GM04504 (cell line): Measurements from ENCODE around the gene GBA2.

Experiments
- DNase-seq: peaks from one replicate; pipeline ENCODE4 v3.0.0-alpha.2; 2012; ENCODE audit warnings: low read depth

GBA2 gene

DNA sequence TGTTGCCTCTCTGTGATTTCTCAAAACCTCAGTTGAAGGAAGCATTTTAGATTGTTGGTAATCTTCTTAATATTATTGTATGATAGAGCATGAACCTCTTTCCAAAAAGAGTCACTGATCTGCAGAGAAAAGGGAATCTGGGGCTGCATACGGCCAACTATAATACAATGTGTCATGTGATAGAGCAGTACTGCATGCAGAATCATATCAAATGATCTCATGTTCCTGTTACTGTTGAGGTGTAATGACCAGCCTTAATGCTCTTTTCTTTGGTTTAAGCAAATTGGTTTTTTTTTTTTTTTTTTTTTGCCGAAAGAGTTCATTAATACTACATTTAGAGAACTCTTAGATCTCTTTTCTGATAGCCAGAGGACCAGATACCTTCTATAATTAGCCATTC is 18.0 kb upstream of the GBA2 start:
- DNase-seq: no peak

DNA sequence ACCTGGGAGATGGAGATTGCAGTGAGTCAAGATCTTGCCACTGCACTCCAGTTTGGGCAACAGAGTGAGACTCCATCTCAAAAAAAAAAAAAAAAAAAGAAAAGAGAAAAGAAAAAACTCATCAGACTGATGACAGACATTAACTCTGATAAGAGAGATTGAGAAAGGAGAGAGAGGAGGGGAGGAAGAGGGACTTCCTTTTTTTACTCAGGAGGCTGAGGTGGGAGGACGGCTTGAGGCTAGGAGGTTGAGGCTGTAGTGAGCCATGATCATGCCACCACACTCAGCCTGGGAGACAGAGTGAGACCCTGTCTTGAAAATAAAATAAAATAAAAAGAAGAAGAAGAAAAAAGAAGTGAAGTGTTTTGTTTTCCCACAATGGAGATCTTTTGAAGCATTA is 14.8 kb upstream of the GBA2 start:
- no peak for DNase-seq

DNA sequence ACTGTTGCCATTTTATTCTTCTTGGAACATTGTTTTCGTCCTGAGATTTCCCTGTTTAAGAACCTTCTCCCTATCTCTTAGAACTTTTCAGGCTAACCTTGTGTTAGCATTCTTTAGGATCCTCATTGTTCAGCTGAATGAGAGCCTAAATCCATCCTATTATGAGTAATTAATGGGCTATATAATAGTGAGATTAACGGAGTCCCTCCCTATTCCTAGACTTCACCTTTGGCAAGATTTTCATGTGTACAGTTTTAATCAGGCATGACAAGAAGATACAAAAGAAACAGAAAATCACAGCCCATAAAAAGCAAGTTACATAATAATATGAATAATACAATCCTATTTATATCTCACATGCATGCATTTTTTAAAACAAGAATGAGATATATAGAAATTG is 14.2 kb upstream of the GBA2 start:
- DNase-seq: no peak

DNA sequence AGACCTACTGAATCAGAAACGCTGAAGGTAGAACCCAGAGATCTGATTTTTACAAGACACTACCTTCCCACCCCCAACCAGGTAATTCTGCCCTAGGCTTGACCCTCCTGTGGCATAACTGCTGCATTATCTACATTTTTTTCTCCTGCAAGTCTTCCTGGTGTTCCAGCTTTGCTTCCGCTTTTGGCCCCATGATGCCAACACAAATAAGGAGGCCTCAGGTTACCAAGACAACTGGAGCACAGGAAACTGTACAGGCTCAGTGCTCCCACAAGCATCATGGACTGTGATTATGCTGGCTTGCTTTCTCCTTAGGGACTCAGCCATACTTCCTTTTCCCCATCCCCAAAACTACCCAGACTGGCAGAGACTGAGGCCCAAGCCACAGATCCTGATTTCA is 11.6 kb upstream of the GBA2 start:
- no peak for DNase-seq

DNA sequence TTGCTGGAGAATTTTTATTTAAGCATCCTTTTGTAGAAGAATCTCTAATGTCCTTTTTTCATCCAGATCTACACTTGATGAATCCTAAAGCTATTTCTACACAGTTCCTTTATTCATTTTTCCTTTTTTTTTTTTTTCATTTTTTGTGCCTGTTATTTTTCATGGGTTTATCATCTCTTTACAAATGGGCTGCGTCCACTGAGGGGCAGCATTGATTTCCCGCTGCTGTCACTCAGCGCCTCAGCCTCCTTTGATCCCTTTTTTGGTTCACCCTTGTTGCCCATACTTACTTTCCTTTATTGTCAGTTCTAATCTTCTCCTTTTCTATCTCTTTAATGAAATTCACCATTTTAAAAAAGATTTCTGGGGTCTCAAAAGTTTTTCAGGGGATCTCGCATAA is 10.8 kb upstream of the GBA2 start:
- no peak for DNase-seq

DNA sequence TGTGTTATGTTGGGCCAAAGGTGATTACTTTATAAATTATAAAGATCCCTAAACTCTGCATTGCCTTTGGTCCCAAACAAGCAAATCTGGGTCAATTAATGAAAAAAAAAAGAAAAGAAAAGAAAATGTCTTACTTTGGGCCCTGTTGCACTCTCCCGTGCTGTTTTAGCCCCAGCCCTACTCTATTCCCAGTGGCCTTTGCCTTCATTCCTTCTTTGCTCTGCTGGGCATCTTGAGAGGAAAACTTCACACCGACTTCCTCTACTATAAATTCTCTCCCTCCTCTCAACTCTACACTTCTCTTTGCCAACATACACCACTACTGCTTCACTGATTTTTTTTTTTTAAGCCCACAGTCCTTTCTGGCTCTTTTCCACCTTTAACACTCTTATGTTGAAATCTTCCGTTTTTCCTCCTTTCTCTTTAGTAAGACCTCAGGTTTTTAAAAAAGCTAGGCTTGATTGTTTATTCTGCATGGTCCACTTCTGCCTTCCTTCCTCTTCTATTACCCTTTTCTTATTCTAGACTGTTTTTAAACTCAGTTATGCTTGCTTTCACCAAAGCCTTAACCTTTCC is 9.5 kb upstream of the GBA2 start:
- DNase-seq: no peak

DNA sequence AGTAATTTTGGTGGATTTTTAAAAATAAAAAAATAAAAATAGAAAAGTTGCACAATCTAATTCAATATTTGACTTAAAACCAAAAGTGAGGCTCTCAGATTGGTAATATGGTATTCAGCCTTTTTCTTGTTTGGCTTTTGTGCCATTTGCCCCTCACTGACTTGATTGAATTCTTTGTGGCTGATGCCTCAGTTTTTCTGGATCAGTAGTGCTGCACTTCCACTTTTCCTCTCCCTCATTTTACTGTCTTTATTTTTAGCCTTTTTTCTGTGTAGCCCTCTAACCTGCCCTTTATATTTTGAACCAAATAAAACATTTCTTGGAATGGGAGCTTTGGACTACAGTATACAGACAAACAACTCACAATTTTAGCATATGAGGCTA is 8.9 kb upstream of the GBA2 start:
- DNase-seq: no peak

DNA sequence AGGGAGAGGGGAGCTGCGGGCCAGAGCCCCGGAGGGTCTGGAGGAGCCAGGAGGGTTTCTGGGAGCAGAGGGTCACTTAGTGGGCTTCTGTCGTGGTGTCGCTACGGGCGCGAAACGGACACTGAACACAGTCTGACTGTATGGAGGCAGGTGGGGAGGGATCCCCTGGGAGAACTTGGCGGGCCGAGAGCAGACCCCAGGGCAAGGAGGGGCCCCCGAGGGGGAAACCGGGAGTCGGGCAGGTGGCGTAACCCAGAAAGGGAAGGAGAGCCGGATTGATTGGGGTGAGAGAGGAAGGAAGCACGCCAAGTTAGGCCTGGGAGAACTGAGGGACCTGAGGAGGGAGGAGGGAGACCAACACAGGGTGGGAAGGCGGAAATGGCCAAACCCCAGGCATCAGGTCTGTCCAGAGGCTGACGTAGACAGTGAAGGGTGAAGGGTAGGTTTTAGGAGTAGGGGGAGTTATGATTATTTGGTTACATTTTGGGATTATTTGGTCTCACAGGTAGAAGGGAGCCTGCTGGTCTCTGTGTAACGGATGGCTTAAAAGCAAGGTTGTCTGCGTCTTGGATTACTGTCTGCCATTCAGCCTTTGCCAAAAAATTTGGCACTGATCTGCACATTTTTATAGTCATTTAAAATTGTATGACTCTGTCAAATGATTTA is 8.3 kb upstream of the GBA2 start:
- DNase-seq: no peak

DNA sequence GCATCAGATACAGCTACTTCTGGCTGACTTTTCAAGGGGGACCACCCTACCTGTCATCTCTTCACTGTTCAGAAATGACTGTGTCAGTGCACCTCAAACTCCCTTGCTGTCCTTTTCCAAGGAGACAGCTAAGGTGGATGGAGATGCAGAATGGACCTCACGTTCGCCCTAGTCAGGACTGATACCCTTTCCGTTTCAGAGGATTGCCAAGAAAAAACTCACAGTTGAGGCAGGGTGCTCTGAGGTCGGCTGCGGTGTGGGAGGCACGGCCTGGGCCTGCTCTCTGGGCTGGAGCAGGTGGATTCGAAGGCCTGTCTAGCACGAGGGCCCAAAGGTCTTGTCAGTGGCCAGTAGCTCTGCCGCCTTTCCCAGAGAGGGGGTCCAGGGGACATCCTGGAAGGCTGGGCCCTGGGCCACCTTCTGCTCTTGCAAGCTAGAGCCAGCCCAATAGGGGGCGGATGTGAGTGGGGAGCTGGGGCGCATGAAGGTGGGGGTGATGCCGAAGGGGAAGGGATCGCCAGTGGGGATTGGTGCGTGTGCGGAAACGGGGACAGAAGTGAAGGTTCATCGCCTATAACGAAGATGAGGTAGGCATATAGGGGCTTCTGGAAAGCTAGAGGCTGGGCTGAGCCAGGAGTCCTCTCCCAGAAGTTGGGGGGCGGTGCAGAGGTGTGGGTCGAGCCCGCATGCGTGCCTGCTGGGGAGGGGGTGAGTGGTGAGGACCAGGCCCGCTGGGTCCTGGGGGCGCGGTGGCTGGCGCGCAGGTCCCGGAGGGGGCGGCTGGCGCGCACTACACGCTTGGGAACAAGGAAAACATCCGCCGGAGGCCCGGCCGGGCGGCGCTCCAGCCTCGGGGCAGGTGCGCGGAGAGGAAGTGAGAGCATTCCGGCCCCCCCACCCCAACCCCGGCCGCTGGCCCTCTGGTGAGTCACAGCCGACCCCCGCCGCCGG is 7.5 kb upstream of the GBA2 start:
- no peak for DNase-seq

DNA sequence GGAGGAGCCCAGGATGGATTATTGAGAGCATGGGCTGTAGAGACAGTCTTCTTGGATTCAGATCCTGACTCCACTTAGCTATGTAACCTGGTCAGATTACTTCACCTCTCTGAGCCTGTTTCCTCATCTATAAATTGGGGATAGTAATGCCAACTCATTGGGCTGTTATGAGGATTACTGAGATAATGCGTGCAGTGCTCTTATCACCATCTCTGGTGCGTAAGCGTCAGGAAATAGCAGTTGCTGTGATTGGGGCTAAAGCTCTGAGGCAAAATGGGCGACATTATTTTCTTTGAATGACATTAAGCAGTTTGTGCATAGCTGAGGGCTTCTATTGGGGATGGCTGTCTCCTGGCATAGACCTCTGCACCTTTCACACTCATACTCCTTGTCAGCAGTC is 6.0 kb upstream of the GBA2 start:
- no peak for DNase-seq

DNA sequence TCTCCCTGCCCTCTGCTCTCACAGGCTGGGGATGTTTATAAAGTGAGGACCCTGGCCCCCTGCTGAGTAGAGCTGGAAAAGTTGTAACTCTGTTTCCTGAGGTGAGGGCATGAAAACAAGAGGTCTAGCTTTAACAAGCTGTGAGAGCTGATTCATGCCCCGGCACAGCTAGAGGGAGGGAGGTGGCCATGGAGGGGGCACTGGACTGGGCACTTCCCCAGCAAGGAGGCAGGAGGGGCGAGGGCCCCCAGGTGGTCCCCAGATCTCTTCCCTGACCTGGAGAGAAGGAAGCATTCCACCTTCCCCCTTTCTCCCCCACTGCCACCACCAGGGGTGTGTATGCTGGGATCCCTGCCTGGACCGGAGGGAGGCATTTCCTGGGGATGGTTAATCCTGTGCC is 5.2 kb upstream of the GBA2 start, which contains the start of gene MSMP:
Gene MSMP (minus strand): TSS at position 13 of the 400 bp plus-strand sequence. CDS start 147 bp downstream, outside the sequence.
- DNase-seq: no peak

DNA sequence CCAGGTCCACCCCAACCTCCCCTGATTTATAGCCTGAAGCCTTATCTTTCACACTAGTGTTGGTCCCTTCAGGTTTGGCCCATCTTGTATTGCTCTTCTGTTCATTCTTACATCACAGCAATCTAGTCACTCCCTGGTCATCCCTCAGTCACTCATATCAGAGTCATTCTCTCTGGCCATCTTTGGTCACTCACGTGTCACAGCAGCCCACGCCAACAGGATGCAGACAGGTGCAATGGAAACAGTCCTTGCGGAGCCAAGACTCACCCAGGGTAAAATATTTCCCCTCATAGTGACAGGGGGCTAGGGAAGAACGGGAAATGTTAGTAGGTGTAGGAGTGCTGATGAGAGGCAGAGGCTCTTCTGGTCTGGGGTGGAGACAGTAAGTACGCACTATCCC is 4.4 kb upstream of the GBA2 start:
- DNase-seq: no peak

DNA sequence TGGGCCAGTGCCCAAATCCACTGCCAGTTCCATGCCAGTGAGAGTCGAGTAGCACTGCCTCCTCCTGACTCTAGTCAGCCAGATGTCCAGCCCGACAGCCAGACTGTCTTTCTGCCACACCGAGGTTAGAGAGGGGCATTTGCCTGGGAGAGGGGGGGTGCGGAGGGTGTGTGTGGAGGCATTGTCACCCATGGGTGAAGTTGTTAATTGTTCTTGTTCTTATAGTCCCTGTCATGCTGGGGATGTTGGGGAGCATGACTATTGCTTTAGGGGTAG is 1.2 kb upstream of the GBA2 start:
- DNase-seq: no peak

DNA sequence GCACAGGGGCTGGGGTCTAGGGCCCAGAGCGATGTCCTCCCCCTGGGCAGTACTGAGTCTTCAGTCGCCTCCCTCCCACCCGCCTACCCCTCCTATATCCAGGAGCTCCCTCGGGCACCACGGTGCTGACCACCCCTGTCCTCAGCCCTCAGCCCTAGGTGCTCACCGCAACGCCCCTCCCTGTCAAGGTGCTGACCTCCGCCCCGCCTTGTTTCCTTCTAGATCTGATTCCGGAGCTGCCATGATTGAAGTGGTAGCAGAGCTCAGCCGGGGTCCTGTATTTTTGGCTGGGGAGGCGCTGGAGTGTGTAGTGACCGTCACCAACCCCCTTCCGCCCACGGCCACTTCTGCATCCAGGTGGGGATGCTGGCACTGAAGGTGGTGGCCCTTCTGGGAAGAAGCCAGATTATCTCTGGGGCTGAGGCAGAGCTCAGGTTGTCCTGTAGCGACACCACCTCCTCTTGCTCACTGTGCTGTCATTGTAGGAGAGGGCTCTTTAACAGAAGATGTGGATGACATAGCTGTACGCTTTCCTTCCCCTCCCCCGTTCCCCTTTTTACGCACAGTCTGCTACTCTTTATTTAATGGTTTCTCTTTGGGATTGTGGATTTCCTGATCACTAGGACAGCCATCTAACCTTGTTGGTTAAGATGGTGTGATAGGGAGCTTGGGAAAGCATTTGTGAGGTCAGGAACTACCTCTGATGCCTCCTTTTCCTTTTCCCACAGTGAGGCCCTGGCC is 657 bp upstream of the GBA2 start:
- no peak for DNase-seq

DNA sequence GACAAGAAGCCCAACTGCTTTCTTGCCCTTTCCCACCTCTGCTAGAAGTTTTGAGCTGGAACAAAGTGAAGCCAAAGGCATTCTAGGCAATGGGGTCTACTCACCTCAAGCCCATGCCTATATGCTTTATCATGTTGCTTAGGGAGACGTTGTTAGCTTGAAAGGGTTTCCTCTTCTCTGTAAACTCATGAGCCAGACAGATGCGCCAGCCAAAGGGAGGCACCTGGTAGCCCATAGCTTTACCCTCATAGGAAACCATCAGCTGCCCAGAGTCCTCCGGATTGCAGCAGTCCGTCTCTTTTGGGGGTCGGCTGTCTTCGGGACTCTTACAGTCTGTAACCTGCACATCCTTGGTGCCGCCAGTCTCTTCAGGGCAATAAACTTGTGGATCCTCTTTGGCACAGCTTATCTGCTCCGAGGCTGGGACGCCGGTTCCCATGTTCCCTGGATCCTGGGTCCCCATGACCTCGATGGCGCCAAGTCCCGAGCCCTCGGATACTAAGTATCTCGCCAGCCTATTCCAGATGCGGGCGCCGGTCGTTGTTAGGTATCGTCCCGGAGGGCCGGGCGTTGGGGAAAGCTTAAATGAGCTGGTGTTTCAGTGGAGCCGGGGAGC is 678 bp downstream of the GBA2 start:
- DNase-seq: no peak

DNA sequence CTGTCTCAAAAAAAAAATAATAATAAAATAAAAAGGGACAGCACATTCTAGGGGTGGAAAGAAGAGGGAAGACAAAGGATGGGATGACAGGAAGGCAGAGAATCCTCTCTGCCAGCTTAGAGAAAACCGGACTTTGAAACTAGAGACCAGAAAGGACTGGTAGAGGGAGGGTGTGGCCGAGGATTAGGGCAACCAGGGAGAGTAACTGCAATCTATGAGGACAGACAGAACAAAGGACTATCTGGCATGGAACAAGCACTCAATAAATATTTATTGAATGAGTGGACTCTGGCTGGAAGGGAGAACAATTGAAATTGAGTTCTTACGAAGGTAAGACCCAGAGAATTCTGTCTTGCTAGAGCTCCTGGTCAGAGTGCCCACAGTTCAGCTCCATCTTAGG is 2.4 kb downstream of the GBA2 start:
- DNase-seq: no peak

DNA sequence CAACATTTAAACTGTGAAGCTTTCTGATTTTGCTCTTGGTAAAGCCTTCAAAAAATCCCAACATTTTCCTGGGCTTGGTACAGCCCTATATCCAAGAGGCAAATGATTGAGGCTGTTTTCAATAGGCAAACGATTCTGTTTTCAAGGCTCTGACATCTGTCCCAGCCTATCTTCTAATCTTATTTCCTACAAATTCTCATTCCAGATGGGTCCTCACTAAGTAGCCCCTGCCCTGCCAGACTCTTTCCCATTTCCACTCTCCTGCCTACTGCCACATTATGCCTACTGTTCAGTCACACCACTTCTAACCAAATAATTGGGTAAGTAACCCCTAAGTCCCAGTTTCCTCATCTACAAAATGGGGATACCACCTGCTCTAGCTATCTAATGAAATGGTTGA is 3.5 kb downstream of the GBA2 start:
- no peak for DNase-seq

DNA sequence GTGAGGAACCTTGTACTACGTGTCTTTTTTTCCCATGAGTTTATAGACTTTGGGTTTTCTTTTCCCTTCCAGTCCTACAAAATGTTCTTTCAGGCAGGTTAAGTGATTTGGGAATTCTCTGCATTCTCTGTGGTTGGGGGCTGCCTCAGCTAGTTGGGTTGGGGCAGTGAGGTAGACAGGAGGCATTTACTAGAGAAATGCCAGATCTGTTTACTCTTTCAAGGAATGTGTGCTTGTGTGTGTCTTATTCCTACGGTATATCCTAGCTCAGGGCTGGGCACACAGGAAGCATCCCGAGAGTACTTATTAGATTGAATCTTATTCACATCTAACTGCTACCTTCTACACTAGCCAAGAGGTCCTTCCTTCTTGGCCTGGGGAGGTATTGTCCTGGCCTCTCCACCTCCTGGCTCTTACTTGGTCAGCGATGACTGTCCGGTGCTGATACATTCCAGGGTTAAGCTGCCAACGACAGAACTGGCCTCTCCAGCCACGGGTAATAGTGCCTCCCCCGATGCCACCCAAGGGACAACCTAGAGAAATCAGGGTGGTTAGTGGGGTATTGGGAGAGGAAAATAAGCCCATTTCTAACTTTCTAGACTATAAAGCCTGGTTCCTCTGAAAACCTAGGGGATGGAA is 5.0 kb downstream of the GBA2 start:
- DNase-seq: no peak

DNA sequence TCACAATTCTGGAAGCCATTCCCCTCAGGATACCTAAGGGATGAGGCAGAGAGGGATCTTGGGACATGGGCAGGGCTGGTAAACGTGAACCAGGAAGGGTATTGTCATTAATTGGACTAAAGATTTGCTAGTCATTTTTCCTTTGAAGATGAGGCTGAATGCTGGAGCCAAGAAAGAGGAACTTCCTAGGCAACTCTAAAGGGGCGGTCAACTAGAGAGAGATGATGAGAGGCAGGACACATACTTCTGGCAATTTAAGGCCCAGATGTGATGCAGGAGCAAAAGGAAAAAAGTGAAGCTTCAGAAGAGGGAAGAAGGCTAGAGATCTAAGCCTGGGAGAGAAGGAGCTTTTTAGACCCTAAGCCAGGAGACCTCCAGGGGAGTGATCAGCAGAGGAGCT is 5.6 kb downstream of the GBA2 start:
- no peak for DNase-seq

DNA sequence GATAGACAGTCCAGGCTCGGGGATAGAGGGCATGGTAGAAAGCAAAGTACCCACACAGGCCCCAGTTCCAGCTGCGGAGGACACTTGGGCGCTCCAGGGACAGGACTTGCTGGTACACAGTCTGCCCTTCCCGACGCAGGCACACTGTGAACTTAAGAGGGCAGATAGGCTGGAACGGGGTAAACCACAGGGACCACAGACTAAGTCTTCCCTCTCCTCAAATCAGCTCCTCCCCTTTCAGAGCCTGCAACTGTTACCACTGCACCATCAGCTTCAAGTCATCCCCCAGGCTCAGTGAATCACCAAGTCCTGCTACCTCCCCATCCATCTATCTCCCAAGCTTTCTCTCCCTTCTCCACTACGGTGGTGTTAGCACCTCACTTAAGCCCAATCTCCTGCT is 7.3 kb downstream of the GBA2 start:
- DNase-seq: no peak

DNA sequence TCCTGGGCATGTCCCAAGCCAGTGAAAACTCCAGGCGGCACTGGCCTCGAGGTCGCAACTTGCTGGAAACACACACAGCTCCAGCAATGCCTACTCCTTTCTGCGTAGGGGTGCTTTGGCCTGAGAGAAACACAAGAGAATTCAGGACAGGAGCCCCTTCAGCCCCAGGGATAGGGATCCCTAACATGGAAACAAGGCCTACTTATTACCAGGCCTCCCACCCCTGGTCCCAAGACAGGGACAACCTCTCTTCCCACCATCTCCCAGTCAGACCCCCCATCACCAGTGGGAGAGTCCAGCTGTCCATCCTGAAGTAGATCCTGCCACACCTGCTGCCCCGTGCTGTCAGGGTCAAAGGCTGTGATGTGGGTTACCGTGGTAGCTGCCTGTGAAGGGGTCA is 8.8 kb downstream of the GBA2 start:
- DNase-seq: no peak

DNA sequence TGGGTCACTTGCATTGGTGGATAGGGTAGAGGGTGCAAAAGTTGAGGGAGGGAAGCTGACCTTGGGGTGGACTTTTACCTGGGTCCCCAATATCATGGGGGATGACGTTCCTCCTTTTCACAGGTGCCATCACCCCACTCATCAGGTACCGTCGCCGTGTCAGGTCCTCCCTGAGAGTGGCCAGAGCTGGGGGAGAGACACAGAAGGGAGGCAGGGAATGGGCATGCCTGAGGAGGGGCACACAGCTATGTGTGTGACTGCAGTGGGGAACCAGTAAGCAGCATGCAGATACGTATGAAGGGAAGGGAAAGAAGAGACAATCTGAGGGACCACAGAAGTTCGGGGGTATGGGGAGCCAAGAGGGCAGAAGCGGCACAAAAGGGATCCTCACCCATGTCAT is 10.1 kb downstream of the GBA2 start:
- DNase-seq: no peak
